NCI-H2171 (cell line): Measurements from ENCODE around the gene S100PBP.

Source experiments
- DNase-seq: peaks from one replicate; lab custom pipeline; 2025; lab: John Stamatoyannopoulos, UW

Gene S100PBP

DNA sequence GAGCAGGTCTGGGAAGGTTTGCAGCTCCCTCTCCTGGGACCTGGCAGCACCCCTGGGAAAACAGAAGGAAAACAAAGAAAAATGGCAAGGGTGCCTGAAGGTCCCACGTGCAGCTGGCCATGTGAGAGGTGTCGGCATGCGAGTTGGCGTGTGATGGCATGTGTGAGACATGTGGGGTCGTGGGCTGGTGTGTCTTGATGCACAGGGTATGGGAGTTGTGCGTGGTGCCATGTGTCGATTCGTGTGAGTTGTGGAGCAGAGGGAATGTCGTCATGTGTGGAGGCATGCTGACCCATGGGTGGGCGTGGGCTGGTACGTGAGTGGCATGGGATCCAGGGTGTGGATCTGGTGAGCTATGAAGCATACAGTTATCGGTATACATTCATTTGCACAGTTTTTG lies 70.2 kb downstream of the S100PBP start:
- DNase-seq, result no peak

DNA sequence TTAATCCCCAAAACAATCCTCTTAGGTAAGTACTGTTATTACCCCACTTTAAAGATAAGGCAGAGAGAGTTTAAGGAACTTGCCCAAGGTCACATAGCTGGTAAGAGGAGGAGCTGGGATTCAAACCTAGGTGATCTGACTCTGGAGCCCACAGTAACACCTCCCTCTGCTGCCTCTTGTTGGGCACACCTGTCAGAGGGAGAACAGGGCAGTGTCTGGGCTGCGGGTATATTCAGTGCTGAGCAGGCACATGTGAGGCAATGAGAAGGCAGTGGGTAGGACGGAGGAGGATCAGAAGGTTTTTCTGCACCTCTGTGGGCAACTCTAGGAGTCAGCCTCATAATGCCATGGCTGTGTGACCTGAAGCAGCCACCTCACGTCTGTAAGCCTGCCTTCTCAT lies 70.7 kb downstream of the S100PBP start:
- no peak for DNase-seq

DNA sequence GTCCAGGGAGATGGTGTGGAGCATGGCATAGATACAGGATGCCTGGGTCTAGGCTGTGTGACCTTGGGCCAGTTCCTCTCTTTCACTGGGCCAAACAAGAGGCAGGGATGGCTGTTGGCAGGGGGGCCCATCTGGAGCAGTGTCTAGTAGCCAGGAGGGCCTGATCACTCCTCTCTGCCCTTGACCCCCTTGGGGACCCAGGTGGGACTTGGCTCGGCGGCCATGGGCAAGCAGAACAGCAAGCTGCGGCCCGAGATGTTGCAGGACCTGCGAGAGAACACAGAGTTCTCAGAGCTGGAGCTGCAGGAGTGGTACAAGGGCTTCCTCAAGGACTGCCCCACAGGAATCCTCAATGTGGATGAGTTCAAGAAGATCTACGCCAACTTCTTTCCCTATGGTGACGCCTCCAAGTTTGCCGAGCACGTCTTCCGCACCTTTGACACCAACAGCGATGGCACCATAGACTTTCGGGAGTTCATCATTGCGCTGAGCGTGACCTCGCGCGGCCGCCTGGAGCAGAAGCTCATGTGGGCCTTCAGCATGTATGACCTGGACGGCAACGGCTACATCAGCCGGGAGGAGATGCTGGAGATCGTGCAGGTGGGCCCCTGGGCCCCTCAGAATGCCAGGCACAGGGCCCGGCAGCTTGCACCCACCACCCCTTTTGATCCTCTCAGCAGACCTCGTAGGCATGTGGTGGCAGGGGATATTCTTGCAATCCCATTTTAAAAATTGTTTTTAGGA lies 71.4 kb downstream of the S100PBP start:
- no peak for DNase-seq

DNA sequence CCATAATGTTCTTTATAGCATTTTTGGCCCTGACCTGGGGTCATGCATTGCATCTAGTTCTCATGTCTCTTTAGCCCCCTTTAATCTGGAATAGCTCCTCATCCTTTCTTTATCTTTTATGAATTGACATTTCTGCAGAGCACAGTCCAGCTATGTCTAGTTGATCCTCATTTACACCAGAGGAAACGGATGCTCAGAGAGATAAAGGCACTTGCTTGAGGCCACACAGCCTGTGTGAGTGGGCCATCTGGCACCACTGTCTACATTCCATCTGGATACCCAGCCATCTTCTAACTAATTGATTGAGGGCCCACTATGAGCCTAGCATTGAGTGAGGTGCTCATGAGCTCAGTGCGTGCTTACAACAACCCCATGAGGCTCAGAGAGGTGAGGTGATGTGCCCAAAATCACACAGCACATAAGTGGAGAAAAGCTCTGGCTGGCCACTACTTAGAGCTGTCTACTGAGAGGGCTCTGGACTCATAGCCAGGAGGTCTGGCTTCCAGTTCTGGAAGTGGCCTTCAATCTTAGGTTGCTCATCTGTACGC lies 72.4 kb downstream of the S100PBP start:
- no peak for DNase-seq

DNA sequence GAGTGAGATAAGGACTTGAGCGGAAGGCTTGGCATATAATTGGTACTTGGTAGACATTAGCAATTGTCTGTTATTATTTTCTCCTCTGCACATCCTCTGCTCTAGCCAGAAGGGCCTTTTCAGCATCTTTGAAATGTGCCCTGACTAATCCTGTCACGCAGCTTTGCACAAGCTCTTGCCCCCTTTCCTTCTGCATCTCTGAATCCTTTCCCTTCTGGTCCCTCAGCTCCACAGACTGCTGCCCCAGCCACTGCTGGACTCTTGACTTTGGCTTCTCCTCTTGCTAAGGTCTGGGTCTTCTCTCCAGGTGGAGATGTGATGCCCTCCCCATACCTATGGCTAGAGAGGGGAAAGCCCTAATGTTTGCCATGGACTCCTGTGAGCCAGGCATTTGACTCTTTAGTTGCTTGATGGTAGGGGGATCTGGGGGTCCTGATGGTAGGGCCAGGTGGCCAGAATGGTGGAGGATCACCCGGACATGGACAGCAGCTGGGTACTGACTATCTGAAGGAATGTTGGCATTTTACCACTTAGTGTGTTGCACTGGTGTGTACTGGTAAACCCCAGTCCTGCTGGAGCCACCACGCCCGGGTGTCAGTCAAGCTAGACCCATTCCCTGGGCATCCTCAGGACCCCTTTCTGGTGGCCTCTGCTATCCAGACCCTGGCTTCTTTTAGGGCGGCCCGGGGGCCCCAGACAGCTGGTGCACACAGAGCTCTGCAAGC lies 73.2 kb downstream of the S100PBP start:
- no peak for DNase-seq

DNA sequence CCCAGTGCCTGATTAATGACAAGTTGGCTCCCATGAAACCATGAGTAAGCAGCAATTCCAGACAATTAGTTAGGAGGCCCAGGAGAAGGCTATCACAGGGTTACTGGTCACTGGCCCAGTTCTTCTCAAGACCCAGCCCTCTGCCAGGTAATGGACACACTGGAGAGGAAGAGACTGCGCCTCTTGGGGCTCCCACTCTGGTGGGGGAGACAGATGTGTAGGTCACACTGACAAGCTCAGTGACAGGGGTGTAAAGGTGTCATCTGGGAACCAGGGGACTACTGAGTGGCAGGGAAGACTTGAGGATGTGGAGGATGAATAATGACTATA lies 73.8 kb downstream of the S100PBP start:
- no peak for DNase-seq

DNA sequence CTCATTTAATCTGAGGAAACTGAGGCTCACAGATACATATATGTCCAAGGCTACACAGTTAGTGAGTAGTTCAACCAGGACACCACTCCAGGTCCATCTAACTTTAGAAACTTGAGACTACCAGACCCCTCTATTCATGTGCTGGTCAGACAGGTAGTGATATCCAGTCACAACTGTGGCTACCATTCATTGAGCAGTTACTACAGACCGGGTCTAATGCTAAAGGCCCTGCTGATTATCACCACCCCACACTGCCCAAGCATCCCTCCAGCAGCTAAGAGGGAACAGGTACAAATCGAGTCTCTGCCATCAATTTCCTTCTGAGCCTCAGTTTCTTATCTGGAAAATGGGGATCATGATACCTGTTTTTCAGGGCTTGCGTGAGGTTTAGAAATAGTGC lies 74.2 kb downstream of the S100PBP start:
- no peak for DNase-seq

DNA sequence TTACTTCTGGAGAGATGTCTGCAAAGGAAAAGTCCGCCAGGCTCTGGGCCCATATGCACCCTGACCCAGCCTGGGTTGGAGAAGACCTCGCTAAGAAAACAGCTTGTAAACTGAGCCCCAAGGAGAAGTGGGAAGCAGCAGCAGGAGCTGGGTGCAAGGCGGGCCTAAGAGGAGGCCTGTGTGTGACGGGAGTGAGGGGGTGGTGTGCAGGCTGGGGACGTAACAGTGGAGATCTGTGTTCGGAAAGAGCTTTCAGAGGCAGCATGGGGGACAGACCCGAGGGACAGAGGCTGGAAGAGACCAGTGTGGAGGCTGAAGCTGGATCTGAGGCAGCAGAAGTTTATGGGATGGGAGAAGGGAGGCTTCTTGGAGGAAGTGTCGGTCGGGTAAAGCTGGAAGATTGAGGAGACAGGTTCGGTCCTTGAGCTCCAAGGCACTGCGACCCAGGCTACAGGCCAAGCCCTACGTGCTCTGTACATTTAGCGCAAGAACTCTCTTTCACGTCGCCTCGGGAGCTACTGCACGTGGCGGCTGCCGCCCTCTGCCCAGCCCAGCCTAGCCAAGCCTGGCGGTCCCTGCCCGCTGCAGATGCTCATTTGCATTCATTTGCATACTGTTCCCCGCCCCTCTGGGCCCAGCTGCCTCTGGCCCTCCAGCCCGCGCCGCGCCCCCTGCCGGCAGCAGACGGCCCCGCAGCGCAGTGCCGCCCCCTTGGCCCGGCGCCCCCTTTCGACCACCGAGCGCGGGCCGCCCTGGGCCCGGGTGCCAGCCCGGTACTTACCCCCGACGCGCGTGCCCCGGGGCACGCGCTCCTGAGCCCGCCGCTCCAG lies 75.1 kb downstream of the S100PBP start:
- DNase-seq, result peak; percentile 67

DNA sequence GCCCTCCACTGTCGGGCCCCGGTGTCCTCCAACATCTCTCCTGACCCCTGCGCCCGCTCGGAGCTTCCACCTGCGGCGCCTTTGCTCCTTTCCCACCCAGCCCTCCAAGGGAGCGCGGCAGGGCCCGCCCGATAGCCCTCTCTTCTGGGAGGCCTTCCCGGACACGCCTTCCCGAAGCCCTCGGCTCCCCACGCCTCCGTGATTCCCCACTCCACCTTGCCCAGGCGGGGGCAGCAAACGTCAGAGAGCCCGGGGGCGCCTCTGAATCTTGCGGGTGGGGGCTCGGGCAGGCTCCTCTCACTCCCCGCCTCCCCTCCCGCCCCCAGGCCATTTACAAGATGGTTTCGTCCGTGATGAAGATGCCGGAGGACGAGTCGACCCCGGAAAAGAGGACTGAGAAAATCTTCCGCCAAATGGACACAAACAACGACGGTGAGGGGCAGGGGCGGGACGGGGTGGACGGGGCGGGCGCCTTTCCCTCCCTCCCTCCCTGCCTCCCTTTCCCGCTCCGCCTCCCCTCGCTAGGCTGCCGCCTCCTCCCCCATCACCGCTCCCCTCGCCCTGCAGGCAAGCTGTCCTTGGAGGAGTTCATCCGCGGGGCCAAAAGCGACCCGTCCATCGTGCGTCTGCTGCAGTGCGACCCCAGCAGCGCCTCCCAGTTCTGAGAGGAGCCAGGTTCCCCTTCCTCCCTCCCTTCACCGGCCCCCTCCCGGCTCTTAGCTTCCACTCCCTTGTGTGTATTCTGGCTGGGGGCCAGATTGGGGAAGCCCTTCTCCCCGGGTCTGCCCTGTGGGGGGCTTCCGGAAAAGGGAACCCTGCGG lies 76.0 kb downstream of the S100PBP start:
- DNase-seq, result peak; percentile 58

DNA sequence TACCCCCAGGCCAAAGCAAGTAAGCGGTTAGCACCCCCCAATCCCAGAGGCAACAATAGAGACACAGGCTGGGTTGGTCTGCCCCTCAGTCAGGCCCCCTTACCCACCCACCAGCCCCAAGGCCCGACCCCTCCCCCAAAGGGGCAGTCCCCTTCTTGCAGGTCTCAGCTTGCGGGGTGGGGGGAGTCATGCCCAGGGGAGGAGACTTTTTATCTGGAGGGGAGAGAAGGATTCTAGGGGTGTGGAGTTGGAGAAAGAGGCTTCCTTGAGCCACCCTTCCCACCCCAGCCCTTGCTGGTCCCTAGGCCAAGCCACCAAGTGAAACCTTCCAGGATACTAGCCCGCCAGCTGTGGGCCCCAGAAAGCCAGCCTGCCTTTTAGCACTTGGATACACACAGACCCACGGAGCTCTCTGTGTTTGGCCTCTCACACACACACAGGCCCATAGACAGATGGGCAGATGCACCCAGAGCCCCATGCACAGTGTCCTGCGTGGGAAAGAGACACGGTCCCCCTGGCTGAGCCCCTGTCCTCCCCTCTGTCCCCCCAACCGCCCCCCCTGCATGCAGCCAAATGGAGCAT lies 76.7 kb downstream of the S100PBP start:
- DNase-seq, result peak; percentile 45

DNA sequence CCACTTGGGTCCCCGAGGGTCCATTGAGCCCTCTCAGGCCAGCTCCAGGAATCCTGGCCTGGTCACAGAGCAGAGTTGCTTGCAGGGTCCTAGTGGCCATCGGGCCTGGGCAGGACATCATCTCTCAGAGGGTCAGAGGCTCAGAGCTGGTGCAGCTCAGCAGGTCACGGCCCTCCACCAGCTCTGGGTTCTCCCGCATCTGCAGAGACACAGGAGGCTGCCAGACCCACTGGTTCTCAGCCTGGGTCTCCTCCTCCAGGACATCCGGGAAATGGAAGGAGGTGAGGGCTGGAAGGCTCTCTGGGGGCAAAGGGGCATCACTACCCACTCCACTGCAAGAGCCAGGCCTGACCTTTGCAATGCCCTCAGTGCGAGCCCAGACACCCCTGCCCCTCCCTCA lies 77.2 kb downstream of the S100PBP start:
- DNase-seq, result no peak

DNA sequence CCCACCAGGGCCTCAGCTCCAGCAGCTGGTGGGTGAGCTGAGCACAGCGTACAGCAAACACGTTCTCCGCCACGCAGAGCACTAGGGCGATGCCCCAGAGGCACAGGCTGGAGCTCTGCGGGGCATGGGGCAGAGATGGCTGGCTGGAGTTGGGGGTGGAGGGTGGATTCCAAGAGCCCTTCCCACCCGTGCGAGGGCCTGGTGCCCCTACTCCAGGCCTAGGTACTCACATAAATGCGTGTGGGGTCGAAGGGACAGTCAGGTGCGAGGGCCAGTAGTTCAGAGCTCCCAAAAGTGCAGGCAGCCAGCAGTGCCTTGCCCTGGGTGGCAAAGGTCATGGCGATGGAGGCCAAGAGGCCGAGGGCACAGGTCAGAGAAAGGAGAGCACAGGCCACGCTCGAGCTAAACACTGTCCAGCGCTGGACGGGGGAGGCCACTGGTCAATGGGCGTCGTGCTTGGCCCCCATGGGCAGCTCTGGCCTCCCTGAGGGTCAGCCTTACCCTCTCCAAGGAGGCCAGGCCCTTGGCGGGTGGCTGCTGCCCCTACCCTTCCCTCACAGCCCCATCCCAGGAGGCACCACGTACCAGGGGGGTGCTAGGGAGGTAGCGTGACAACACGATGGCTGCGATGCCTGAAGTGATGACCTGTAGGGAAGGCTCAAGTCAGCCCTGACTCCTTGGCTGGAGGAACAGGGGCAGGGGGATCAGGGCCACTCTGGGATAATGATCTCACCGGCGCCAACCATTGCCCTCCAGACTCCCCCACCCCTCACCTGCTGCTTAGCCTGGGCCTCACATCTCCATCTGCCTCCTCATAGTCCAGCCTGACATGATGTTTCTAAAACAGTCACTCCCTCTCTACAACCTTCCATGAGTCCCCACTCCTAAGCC lies 78.1 kb downstream of the S100PBP start:
- DNase-seq, result no peak

DNA sequence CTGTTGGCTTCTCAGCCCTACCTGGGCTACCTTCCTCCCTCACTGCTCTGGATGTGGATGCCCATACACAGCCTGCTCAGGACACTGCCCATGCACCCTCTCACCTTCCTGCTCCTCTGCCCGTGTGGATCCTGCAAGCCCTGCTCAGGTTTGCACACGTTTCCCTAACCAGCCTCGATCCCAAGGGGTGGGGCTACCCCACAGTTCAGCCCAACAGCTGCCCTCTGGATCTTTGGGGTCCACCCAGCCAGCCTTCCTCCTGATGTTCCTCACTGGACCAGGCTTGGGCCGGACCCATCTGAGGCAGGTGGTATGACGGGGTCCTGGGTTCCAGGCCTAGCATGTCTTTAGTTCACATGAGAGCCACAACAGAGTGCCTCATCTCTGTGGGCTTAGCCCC lies 79.0 kb downstream of the S100PBP start:
- no peak for DNase-seq

DNA sequence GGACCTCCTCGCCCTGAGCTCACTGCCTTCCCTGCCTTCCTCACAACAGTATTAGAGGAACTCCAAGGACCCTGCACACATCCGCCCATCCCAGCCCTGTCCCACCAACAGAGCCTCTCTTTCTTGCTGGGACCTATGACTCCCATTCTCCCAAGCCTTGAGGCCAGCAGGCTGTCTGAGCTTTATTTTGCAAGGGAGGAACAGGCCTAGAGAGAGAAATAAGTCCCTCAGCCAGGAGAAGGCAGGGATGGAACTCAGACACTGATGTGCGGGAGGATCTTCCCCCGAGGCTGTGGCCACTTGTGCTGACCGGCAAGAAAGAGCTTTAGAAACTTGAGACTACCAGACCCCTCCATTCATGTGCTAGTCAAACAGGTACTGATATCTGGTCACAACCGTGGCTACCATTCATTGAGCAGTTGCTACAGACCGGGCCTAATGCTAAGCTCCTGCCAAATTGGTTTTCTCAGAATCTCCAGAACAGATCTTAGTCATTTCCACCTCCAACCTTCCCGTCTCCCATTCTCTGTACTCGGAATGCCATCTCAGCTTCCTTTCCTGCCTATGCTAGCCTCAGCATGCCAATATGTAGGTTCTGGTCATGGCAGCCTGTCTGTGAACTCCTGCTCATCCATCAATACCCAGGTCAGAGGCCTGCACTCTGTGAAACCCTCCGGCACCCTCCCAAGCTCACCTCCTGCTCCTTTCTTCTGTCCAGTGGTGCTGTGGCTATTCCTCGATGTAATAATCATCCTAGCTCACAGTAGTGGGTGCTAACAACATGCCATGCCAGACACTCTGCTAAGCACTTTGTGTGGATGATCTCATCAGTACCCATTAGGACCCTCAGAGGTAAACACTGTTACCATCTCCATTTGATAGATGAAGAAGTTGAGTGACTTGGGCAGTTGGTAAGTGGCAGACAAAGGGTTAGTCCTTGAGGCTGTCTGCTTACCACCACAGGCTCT lies 79.9 kb downstream of the S100PBP start:
- no peak for DNase-seq

DNA sequence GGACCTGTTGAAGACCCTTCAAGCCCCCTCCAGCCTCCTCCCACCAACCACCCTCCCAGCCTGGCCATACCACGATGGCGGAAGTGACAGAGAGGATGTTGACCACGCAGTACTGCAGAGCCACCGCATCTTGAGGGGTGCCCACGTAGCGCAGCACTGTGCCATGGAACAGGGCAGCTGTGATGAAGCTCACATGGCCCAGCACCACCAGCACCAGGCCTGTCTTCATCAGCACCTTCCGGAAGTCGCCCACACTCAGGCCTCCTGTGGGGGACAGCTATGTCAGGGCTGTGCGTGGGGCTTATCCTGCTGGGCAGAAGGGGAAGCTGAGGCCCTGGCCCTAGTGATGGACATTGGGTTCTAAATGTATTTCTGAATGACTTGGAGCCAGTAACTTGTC lies 80.6 kb downstream of the S100PBP start:
- DNase-seq, result no peak

DNA sequence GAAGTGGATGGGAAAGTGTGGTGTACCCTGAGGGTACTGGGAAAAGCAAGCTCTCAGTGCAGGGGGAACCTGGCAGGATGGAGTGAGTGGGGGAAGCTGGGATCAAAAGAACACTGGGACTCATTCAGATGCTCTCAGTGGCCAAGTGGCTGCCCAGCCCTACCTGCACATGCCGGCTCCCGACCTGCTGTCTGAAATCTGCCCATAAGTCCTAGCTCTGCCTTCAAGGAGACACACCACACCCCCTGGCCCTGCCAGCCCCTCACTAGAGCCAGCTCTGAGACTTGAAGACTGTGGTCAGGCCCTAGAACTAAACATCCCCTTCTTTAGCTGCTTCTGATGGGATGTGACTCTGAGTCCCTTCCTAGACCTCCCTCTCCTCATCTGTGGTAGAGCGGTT lies 81.5 kb downstream of the S100PBP start:
- DNase-seq, result no peak

DNA sequence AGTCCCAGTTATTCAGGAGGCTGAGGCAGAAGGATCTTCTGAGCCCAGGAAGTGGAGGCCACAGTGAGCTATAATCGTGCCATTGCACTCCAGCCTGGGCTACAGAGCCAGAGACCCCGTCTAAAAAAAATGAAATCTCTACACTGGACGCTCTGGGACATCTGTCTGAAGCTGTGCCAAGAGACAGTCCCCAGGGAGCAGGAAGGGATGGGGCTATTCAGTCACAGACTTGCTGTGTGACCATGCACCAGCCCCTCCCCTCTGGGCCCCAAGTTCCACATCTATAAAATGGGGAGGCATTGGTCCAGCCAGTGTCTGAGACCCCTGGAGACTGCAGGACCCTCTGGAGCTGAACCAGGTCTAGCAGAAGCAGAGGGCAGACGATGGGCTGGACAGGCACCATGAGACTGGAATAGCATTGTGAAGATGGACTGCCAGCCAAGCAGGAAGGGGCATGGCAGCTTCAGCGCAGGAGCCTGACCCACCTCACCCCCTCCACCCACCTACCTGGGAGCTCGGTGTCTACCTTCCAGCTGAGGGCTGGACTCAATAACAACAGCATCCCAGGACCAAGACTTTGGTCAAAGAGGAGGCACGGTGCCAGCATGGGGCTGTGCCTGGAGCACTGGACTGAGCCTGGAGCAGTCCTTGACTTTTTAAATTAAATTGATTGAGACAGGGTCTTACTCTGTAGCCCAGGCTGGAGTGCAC lies 82.3 kb downstream of the S100PBP start:
- no peak for DNase-seq

DNA sequence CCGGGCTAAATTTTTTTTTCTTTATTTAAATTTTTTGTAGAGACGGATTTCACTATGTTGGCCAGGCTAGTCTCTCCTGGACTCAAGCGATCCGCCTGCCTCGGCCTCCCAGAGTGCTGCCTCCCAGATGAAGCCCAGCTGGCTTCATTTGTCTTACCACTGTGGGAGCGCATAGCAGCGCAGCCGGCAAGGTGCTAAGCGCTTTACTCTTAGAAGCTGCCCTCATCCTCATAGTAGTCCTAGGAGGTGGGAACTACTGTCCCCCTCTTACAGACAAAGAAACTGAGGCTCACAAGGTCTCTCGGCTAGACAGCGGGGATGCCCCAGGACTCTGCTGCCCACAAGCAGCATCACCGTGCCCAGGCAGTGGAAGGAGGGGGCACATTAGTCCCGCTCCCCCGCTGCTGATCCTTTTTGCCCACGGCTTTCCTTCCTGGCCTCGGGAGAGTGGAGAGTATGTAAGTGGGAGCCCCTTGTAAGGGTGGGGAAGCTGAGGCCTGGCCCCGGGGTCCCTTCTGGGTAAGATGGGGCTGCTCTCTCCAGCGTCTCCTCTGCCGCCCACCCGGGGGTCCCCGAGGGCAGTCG lies 83.0 kb downstream of the S100PBP start:
- DNase-seq, result no peak
